COLO668 (cell line): ENCODE measurements around the gene AKR1C2.
A peak's percentile ranks its signal among the peaks of the same experiment; 100 is the strongest.
"Not testable (repeated sequence)": the region's sequence is repeated elsewhere in the genome, so short reads cannot be mapped to it uniquely, and the experiment has no call there.

ENCODE experiments used
- DNase-seq: peaks from one replicate; lab custom pipeline; 2025; ENCODE audit not compliant: unreplicated experiment; lab: John Stamatoyannopoulos, UW

Gene AKR1C2

GRCh38 chr10:5003127-5004029 lies at the start of gene AKR1C2:
TSS of gene AKR1C2 (minus strand) at chr10:5003857. CDS start at chr10:5003835, 22 bp downstream.
- not testable (repeated sequence) for DNase-seq

GRCh38 chr10:5052951-5053500 lies 49.4 kb upstream of the AKR1C2 start:
- not testable (repeated sequence) for DNase-seq

GRCh38 chr10:5047912-5048628 lies 44.4 kb upstream of the AKR1C2 start:
- no peak for DNase-seq

GRCh38 chr10:5047055-5047454 lies 43.4 kb upstream of the AKR1C2 start:
- not testable (repeated sequence) for DNase-seq

- no peak for DNase-seq
Observed at GRCh38 chr10:5046410-5046809, 42.8 kb upstream of the AKR1C2 start.

GRCh38 chr10:5045095-5045494 lies 41.4 kb upstream of the AKR1C2 start:
- no peak for DNase-seq

- peak; percentile 46 for DNase-seq
Observed at GRCh38 chr10:5043716-5044115, 40.1 kb upstream of the AKR1C2 start.

GRCh38 chr10:5042922-5043321 lies 39.3 kb upstream of the AKR1C2 start:
- no peak for DNase-seq

GRCh38 chr10:5041471-5042023 lies 37.9 kb upstream of the AKR1C2 start:
- no peak for DNase-seq

- DNase-seq = no peak
Observed at GRCh38 chr10:5040781-5041470, 37.3 kb upstream of the AKR1C2 start.

- DNase-seq = no peak
Observed at GRCh38 chr10:5040010-5040673, 36.5 kb upstream of the AKR1C2 start.

GRCh38 chr10:5038733-5039132 lies 35.1 kb upstream of the AKR1C2 start:
- no peak for DNase-seq

GRCh38 chr10:5038101-5038500 lies 34.4 kb upstream of the AKR1C2 start:
- no peak for DNase-seq

GRCh38 chr10:5036511-5036910 lies 32.9 kb upstream of the AKR1C2 start:
- DNase-seq = no peak

- DNase-seq = no peak
Observed at GRCh38 chr10:5035356-5035755, 31.7 kb upstream of the AKR1C2 start.

GRCh38 chr10:5034588-5034987 lies 30.9 kb upstream of the AKR1C2 start:
- no peak for DNase-seq

- DNase-seq = no peak
Observed at GRCh38 chr10:5033061-5033778, 29.6 kb upstream of the AKR1C2 start.

- DNase-seq = not testable (repeated sequence)
Observed at GRCh38 chr10:5032444-5032843, 28.8 kb upstream of the AKR1C2 start.

GRCh38 chr10:5031588-5031987 lies 27.9 kb upstream of the AKR1C2 start:
- DNase-seq = not testable (repeated sequence)

GRCh38 chr10:5030989-5031388 lies 27.3 kb upstream of the AKR1C2 start:
- DNase-seq = no peak
